ENCODE measurements around the gene SIK3.

GRCh38 chr11:116955548-116955947, 142.7 kb downstream of the SIK3 start:
- no peak for TF ChIP-seq CTCF (conservative IDR thresholded peaks at IDR 0.05; ENCODE audit: low read depth in 2 of 2)
- TF ChIP-seq EZH2 (IDR thresholded peaks at IDR 0.05; ENCODE audit: low read depth, unreplicated experiment) = no peak
- no peak for TF ChIP-seq POLR2AphosphoS5 (IDR thresholded peaks at IDR 0.05; ENCODE audit: low read depth)
- TF ChIP-seq EZH2phosphoT487 (IDR thresholded peaks at IDR 0.05; ENCODE audit: unreplicated experiment) = no peak
- no peak for TF ChIP-seq REST (IDR thresholded peaks at IDR 0.05; ENCODE audit: unreplicated experiment)
- TF ChIP-seq ETS1 (IDR thresholded peaks at IDR 0.05) = no peak
- TF ChIP-seq STAT1 (IDR thresholded peaks at IDR 0.05; ENCODE audit: unreplicated experiment) = no peak
- no peak for TF ChIP-seq ZNF331 (CRISPR knock-in tag; IDR thresholded peaks at IDR 0.05; ENCODE audit: low read depth)
- no peak for TF ChIP-seq NANOG (IDR thresholded peaks at IDR 0.05; ENCODE audit: borderline replicate concordance)
- no peak for TF ChIP-seq ZNF114 (CRISPR knock-in tag; IDR thresholded peaks at IDR 0.05)
- TF ChIP-seq JUNB (IDR thresholded peaks at IDR 0.05; ENCODE audit: unreplicated experiment) = no peak

Measured in GM23338 (cell line).